ENCODE measurements around the gene PUM1. TPM values are rescaled to one million over a fixed set of nuclear protein-coding genes. Genes with fewer than 3 reads are reported as not detected.

The PUM1 gene
- total RNA-seq, 2 donors from 2014 or later = 30.9 to 32.3 TPM

GRCh38 chr1:31022259-31022658 lies 43.3 kb downstream of the PUM1 start:
- no peaks in the 10 kb centered on the region for H3K27me3 ChIP-seq
- 54 to 74% methylated on average over 2 of the region's 2 CpGs for WGBS, 2 donors
- no peak overlapping the region for H3K4me3 ChIP-seq
- intact Hi-C loops (cut with DNase I) = no loop called here
- ATAC-seq (no peak), DNase-seq (no peak)
- TF ChIP-seq POLR2A (IDR thresholded peaks at IDR 0.05) = no peak
- no peak for TF ChIP-seq CTCF (IDR thresholded peaks at IDR 0.05)
- no peaks in the 10 kb centered on the region for H3K9me3 ChIP-seq
- H3K27ac ChIP-seq = no peak overlapping the region
- no peaks in the 10 kb centered on the region for H3K36me3 ChIP-seq (replicated peaks in 1 of 2; ENCODE audit: insufficient read depth in 1 of 2, low read depth in 2 of 2)
- peaks cover 46% of the 10 kb centered on the region for H3K4me1 ChIP-seq

- intact Hi-C loops (cut with DNase I) = no loop called here
- Histone ChIP-seq H3K27me3 (no peaks in the 10 kb centered on the region), H3K36me3 (replicated peaks in 1 of 2; ENCODE audit: insufficient read depth in 1 of 2, low read depth in 2 of 2) (no peaks in the 10 kb centered on the region), H3K4me3 (no peak overlapping the region), H3K27ac (no peak overlapping the region), H3K4me1 (peaks cover 35% of the 10 kb centered on the region), H3K9me3 (no peaks in the 10 kb centered on the region)
- TF ChIP-seq POLR2A (IDR thresholded peaks at IDR 0.05) (no peak), CTCF (IDR thresholded peaks at IDR 0.05) (no peak)
- DNase-seq (peak in 1 of 4 donors; percentile 7), ATAC-seq (no peak)
- WGBS, 2 donors = 57 to 60% methylated on average over 3 of the region's 3 CpGs
Observed at GRCh38 chr1:31020007-31020790, 45.3 kb downstream of the PUM1 start.

- H3K36me3 ChIP-seq (replicated peaks in 1 of 2; ENCODE audit: insufficient read depth in 1 of 2, low read depth in 2 of 2) = no peaks in the 10 kb centered on the region
- TF ChIP-seq POLR2A (IDR thresholded peaks at IDR 0.05) (no peak), CTCF (IDR thresholded peaks at IDR 0.05) (no peak)
- H3K27ac ChIP-seq = no peak overlapping the region
- H3K9me3 ChIP-seq = no peaks in the 10 kb centered on the region
- H3K4me3 ChIP-seq = no peak overlapping the region
- H3K4me1 ChIP-seq = peaks cover 28% of the 10 kb centered on the region
- intact Hi-C loops (cut with DNase I) = no loop called here
- DNase-seq = no peak
- no peaks in the 10 kb centered on the region for H3K27me3 ChIP-seq
- WGBS, 2 donors = 62 to 63% methylated on average over 3 of the region's 3 CpGs
- no peak for ATAC-seq
Observed at GRCh38 chr1:31019401-31019800, 46.1 kb downstream of the PUM1 start.

GRCh38 chr1:31016868-31017267 lies 48.6 kb downstream of the PUM1 start:
- DNase-seq (no peak), ATAC-seq (no peak)
- Histone ChIP-seq H3K9me3 (no peaks in the 10 kb centered on the region), H3K4me3 (no peak overlapping the region), H3K4me1 (peaks cover 37% of the 10 kb centered on the region), H3K27ac (peak overlapping the region in 1 of 4 donors; percentile 18), H3K27me3 (no peaks in the 10 kb centered on the region), H3K36me3 (replicated peaks in 1 of 2; ENCODE audit: insufficient read depth in 1 of 2, low read depth in 2 of 2) (no peaks in the 10 kb centered on the region)
- TF ChIP-seq CTCF (IDR thresholded peaks at IDR 0.05) = no peak
- TF ChIP-seq POLR2A (IDR thresholded peaks at IDR 0.05) = no peak
- 37 to 47% methylated on average over 3 of the region's 3 CpGs for WGBS, 2 donors
- intact Hi-C loops (cut with DNase I) = no loop called here
